Measurements from ENCODE around the gene DDX23. TPM values are rescaled to one million over a fixed set of nuclear protein-coding genes. Genes with fewer than 3 reads are reported as not detected.
"Not testable (repeated sequence)": the region's sequence is repeated elsewhere in the genome, so short reads cannot be mapped to it uniquely, and the experiment has no call there.

DDX23 gene
- total and polyA plus RNA-seq, 2 of the 4 experiments (the other 2 are of a cell fraction) = 61.8 to 81.9 TPM

DNA sequence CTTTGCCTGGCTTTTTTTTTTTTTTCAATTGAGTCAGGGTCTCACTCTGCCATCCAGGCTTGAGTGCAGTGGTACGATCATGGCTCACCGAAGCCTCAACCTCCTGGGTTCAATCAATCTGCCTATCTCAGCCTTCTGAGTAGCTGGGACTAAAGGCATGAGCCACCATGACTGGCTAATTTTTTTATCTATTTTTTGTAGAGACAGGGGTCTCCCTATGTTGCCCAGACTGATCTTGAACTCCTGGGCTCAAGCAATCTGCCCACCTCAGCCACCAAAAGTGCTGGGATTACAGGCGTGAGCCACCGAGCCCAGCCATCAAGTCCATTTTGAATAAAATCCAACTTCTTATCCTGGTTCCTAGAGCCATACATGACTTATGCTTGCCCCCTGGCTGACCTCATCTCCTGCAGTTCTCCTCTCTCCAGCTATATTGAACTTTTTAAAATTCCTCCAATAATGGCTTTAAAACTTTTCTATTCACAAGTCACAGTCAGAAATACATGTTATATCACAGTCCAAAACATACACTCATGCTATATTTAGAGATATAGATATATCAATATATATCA lies 24.1 kb upstream of the DDX23 start:
- H3K27me3 ChIP-seq (ENCODE audit: control insufficient read depth, insufficient read depth, low read length) = peaks cover 23% of the 10 kb centered on the region
- no peak overlapping the region for H2AK5ac ChIP-seq (ENCODE audit: low read depth, low read length)
- DNase-seq = no peak
- H3K4me3 ChIP-seq (ENCODE audit: insufficient read depth, low read depth, low read length) = no peak overlapping the region
- no peak for ATAC-seq (ENCODE audit: low read depth)
- H4K91ac ChIP-seq (ENCODE audit: insufficient read depth, low read depth, low read length) = no peak overlapping the region
- no CpG with 5 or more reads among the region's 4 CpGs for WGBS, 2 experiments (ENCODE audit: extremely low coverage in 2 of 2, insufficient read length in 1 of 2)
- intact Hi-C loops (cut with micrococcal nuclease) = no loop called here
- no peak overlapping the region for H3K4me2 ChIP-seq (ENCODE audit: low read depth, low read length)
- CTCF ChIA-PET = no interaction called here
- no peak overlapping the region for H3K14ac ChIP-seq (replicated peaks; ENCODE audit: low read depth, low read length)
- BruUV-seq (replicated peaks) = no TSS peak
- H3K18ac ChIP-seq (ENCODE audit: low read depth, low read length) = no peak overlapping the region
- in situ Hi-C loops (cut with MboI; ENCODE audit: low sequenced_read_pairs) = no loop called here
- no peak overlapping the region for H3K23ac ChIP-seq (ENCODE audit: low read depth, low read length)
- POLR2A ChIA-PET (ENCODE audit: unreplicated experiment) = no interaction called here
- H2BK5ac ChIP-seq (ENCODE audit: low read depth, low read length, poor library complexity, severe bottlenecking) = no peak overlapping the region
- H3K36me3 ChIP-seq (ENCODE audit: control insufficient read depth, insufficient read depth, low read length) = no peaks in the 10 kb centered on the region
- no peak overlapping the region for H2BK15ac ChIP-seq (ENCODE audit: low read depth, low read length)
- H3K27ac ChIP-seq (ENCODE audit: insufficient read depth, low read length) = no peak overlapping the region
- no peak overlapping the region for H4K8ac ChIP-seq (ENCODE audit: low read depth in 2 of 2, low read length in 2 of 2)
- no peaks in the 10 kb centered on the region for H4K20me1 ChIP-seq (ENCODE audit: insufficient read depth, low read length)
- H3K9me3 ChIP-seq (ENCODE audit: control insufficient read depth, insufficient read depth, low read length) = no peaks in the 10 kb centered on the region
- no peaks in the 10 kb centered on the region for H3K79me1 ChIP-seq (ENCODE audit: low read depth in 1 of 2, low read length in 2 of 2)
- no peak overlapping the region for H3K4ac ChIP-seq (ENCODE audit: low read depth, low read length)
- no peak overlapping the region for H3K9ac ChIP-seq (ENCODE audit: low read depth, low read length)
- H3K56ac ChIP-seq (ENCODE audit: extremely low read depth, insufficient read depth, low read length) = no peak overlapping the region
- dilution Hi-C loops (cut with HindIII; ENCODE audit: low sequenced_read_pairs, unreplicated experiment) = no loop called here
- H4K5ac ChIP-seq (ENCODE audit: low read depth, low read length) = no peak overlapping the region
- H2BK20ac ChIP-seq (ENCODE audit: low read depth, low read length) = no peak overlapping the region
- H2AFZ ChIP-seq (replicated peaks; ENCODE audit: low read length, poor library complexity) = no peak overlapping the region
- no peak overlapping the region for H2AK9ac ChIP-seq (replicated peaks; ENCODE audit: low read depth, low read length, poor library complexity)
- H2BK120ac ChIP-seq (ENCODE audit: low read depth, low read length) = no peak overlapping the region
- no peaks in the 10 kb centered on the region for H3K9me1 ChIP-seq (ENCODE audit: insufficient read depth, low read length)
- TF ChIP-seq RFX5 (IDR thresholded peaks at IDR 0.05; ENCODE audit: low read depth, low read length) = no peak
- no peak for TF ChIP-seq MXI1 (IDR thresholded peaks at IDR 0.05; ENCODE audit: borderline replicate concordance, low read depth, low read length)
- TF ChIP-seq, protein P1, sequence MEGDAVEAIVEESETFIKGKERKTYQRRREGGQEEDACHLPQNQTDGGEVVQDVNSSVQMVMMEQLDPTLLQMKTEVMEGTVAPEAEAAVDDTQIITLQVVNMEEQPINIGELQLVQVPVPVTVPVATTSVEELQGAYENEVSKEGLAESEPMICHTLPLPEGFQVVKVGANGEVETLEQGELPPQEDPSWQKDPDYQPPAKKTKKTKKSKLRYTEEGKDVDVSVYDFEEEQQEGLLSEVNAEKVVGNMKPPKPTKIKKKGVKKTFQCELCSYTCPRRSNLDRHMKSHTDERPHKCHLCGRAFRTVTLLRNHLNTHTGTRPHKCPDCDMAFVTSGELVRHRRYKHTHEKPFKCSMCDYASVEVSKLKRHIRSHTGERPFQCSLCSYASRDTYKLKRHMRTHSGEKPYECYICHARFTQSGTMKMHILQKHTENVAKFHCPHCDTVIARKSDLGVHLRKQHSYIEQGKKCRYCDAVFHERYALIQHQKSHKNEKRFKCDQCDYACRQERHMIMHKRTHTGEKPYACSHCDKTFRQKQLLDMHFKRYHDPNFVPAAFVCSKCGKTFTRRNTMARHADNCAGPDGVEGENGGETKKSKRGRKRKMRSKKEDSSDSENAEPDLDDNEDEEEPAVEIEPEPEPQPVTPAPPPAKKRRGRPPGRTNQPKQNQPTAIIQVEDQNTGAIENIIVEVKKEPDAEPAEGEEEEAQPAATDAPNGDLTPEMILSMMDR (conservative IDR thresholded peaks at IDR 0.05; ENCODE audit: low read depth, low read length) = no peak
- no peak for TF ChIP-seq FOS (IDR thresholded peaks at IDR 0.05; ENCODE audit: low read depth, low read length)
- TF ChIP-seq MAZ (IDR thresholded peaks at IDR 0.05; ENCODE audit: borderline replicate concordance, low read depth, low read length) = no peak
- no peaks in the 10 kb centered on the region for H3K4me1 ChIP-seq (ENCODE audit: control insufficient read depth, insufficient read depth, low read length)

DNA sequence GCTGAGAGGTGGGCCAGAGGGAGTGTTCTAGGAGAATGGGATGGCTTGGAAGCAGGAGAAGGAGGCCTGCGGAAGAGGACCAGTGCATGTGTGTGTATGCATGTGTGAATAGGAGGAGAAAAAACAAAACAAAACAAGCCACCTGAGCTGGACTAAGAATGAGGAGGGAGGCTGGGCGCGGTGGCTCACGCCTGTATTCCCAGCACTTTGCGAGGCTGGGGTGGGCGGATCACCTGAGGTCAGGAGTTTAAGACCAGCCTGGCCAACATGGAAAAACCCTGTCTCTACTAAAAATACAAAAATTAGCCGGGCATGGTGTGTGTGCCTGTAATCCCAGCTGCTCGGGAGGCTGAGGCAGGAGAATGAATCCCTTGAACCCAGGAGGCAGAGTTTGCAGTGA lies 21.6 kb upstream of the DDX23 start:
- H3K27ac ChIP-seq (ENCODE audit: insufficient read depth, low read length); H2BK120ac ChIP-seq (ENCODE audit: low read depth, low read length); H3K36me3 ChIP-seq (ENCODE audit: control insufficient read depth, insufficient read depth, low read length); ATAC-seq (ENCODE audit: low read depth); H3K4me1 ChIP-seq (ENCODE audit: control insufficient read depth, insufficient read depth, low read length); intact Hi-C loops (cut with micrococcal nuclease); H3K4me3 ChIP-seq (ENCODE audit: insufficient read depth, low read depth, low read length); H2BK5ac ChIP-seq (ENCODE audit: low read depth, low read length, poor library complexity, severe bottlenecking); H4K5ac ChIP-seq (ENCODE audit: low read depth, low read length); H4K8ac ChIP-seq (ENCODE audit: low read depth in 2 of 2, low read length in 2 of 2); H3K23ac ChIP-seq (ENCODE audit: low read depth, low read length); H2BK15ac ChIP-seq (ENCODE audit: low read depth, low read length); H3K79me1 ChIP-seq (ENCODE audit: low read depth in 1 of 2, low read length in 2 of 2); H3K4me2 ChIP-seq (ENCODE audit: low read depth, low read length); H4K20me1 ChIP-seq (ENCODE audit: insufficient read depth, low read length); BruUV-seq (replicated peaks); H2AK9ac ChIP-seq (replicated peaks; ENCODE audit: low read depth, low read length, poor library complexity); H3K18ac ChIP-seq (ENCODE audit: low read depth, low read length); H2AFZ ChIP-seq (replicated peaks; ENCODE audit: low read length, poor library complexity); H3K9ac ChIP-seq (ENCODE audit: low read depth, low read length); H3K14ac ChIP-seq (replicated peaks; ENCODE audit: low read depth, low read length); H2BK20ac ChIP-seq (ENCODE audit: low read depth, low read length); H3K4ac ChIP-seq (ENCODE audit: low read depth, low read length); POLR2A ChIA-PET (ENCODE audit: unreplicated experiment); dilution Hi-C loops (cut with HindIII; ENCODE audit: low sequenced_read_pairs, unreplicated experiment); DNase-seq; H3K9me1 ChIP-seq (ENCODE audit: insufficient read depth, low read length); H2AK5ac ChIP-seq (ENCODE audit: low read depth, low read length); in situ Hi-C loops (cut with MboI; ENCODE audit: low sequenced_read_pairs); H4K91ac ChIP-seq (ENCODE audit: insufficient read depth, low read depth, low read length); H3K9me3 ChIP-seq (ENCODE audit: control insufficient read depth, insufficient read depth, low read length); H3K56ac ChIP-seq (ENCODE audit: extremely low read depth, insufficient read depth, low read length): not testable (repeated sequence)
- CTCF ChIA-PET = interaction anchor here (1.2 to 2.2 kb wide), 3 partner anchors 17 to 21 kb away, joined by 3 to 7 read pairs (median 7); no protein-coding TSS in a partner anchor
- WGBS, 2 experiments (ENCODE audit: extremely low coverage in 2 of 2, insufficient read length in 1 of 2) = no CpG with 5 or more reads among the region's 8 CpGs
- peaks cover 16% of the 10 kb centered on the region for H3K27me3 ChIP-seq (ENCODE audit: control insufficient read depth, insufficient read depth, low read length)
